Measurements from ENCODE around the gene COBL. TPM values are rescaled to one million over a fixed set of nuclear protein-coding genes. Genes with fewer than 3 reads are reported as not detected.

The COBL gene
- total and polyA plus RNA-seq, 2 of the 8 experiments (the other 6 are each of a cell fraction or from before 2014, with no cell fraction given), result 13.8 to 40.4 TPM

DNA sequence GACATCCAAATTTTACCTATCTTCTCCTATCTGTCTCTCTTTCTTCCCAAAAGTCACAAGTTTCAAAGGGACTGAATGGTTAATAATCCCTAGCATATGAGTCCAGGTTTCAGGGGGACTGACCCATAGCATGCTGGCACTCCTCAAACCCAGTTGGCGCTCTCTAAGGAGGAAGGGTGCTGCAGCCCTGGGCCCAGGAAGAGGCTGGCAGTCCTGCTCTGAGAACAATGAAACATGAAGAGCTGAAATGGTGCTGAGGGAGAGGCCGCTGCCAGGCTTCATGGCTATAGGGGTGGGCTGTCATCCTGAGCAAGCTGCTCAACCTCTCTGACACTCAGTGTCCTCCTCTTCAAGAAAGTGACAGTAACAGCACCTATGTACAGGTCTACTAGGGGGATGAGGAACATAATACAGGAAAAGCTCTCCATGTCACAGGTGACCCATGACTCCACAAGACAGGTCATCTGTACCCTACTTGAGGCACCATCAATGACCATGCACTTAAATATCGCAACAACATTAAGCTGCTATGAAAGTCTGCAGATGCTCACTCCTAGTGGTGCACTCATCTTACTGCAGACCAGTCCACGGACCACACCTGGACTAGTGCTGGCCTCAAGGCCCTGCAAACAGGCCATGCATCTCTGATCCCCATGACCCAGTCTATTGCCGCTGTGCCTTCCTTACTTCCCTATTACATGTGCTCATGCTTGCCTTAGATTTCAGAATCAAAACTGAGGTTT is 17.0 kb downstream of the COBL start:
- Histone ChIP-seq H4K5ac (ENCODE audit: insufficient read length, low read depth, low read length) (no peak overlapping the region), H3K9ac (replicated peaks in 1 of 4; ENCODE audit: extremely low read depth in 1 of 4, low read depth in 3 of 4, low read length in 3 of 4) (no peak overlapping the region), H3K23ac (ENCODE audit: insufficient read length) (no peak overlapping the region), H3K4me2 (ENCODE audit: insufficient read depth in 1 of 2, low read depth in 2 of 2, low read length in 2 of 2) (no peak overlapping the region), H2AK5ac (ENCODE audit: low read depth, low read length) (no peak overlapping the region), H3K14ac (ENCODE audit: insufficient read length) (no peak overlapping the region), H3K4me3 (ENCODE audit: extremely low read depth in 1 of 4, insufficient read depth in 2 of 4, low read depth in 3 of 4, low read length in 4 of 4) (no peak overlapping the region), H4K8ac (ENCODE audit: extremely low read depth, insufficient read depth, low read length) (no peak overlapping the region), H2BK120ac (replicated peaks; ENCODE audit: low read depth, low read length) (no peak overlapping the region), H2BK20ac (ENCODE audit: low read length) (no peak overlapping the region), H3K27me3 (replicated peaks in 1 of 4; ENCODE audit: control insufficient read depth in 3 of 4, extremely low read depth in 1 of 4, insufficient read depth in 3 of 4, low read length in 3 of 4) (no peaks in the 10 kb centered on the region), H3K56ac (replicated peaks; ENCODE audit: insufficient read length, low read depth, low read length) (no peak overlapping the region), H2BK15ac (ENCODE audit: low read length) (no peak overlapping the region), H4K91ac (replicated peaks; ENCODE audit: insufficient read length, low read length) (no peak overlapping the region), H3K27ac (ENCODE audit: low read depth, low read length) (no peak overlapping the region), H3K79me1 (ENCODE audit: low read depth, low read length) (peaks cover 5% of the 10 kb centered on the region; the same call in 1 of the 2 replicates), H3K36me3 (ENCODE audit: control insufficient read depth in 2 of 4, insufficient read depth in 4 of 4, low read length in 3 of 4) (no peaks in the 10 kb centered on the region), H3K23me2 (ENCODE audit: low read depth, low read length) (no peaks in the 10 kb centered on the region), H3K79me2 (ENCODE audit: control insufficient read depth in 1 of 2, insufficient read depth in 2 of 2, low read length in 2 of 2) (peaks cover 6 to 88% of the 10 kb centered on the region in 2 experiments; a peak in 3 of 4 replicates), H2BK5ac (ENCODE audit: low read depth, low read length) (peak overlapping the region; percentile 64; the same call in 1 of the 2 replicates), H2BK12ac (ENCODE audit: low read depth, low read length) (no peak overlapping the region), H3K4me1 (replicated peaks in 1 of 4; ENCODE audit: control insufficient read depth in 3 of 4, insufficient read depth in 4 of 4, low read length in 3 of 4) (peaks cover 0 to 6% (median 5%) of the 10 kb centered on the region in 4 experiments; a peak in 3 of 7 replicates), H3K4ac (replicated peaks; ENCODE audit: insufficient read length, low read depth, low read length) (no peak overlapping the region), H3K9me3 (ENCODE audit: insufficient read depth in 2 of 2, low read depth in 1 of 2, low read length in 1 of 2) (no peaks in the 10 kb centered on the region), H2AFZ (ENCODE audit: low read length) (no peak overlapping the region), H3K18ac (ENCODE audit: extremely low read depth, low read length) (0 out of 2 replicates have a peak overlapping the region, but pooled peaks have one; percentile 7), H4K20me1 (replicated peaks in 1 of 2; ENCODE audit: control insufficient read depth in 1 of 2, insufficient read depth in 2 of 2, low read length in 2 of 2) (peaks cover 0 to 6% of the 10 kb centered on the region in 2 experiments)
- FAIRE-seq, result no peak
- WGBS, 2 experiments (ENCODE audit: extremely low coverage in 1 of 2, insufficient coverage in 1 of 2, insufficient read length in 1 of 2, insufficient replicate concordance in 2 of 2, low coverage in 1 of 2, low lambda C conversion rate in 2 of 2, missing lambda C conversion rate in 1 of 2), result 94% methylated on average over 5 of the region's 5 CpGs; no CpG with 5 or more reads in 1 of the 2 experiments
- no peak for DNase-seq (ENCODE audit: low read depth in 1 of 2, low spot score in 2 of 2)
- ChIA-PET POLR2A (ENCODE audit: partially characterized antibody) (interaction anchor here (1.1 to 1.4 kb wide), 2 partner anchors 9 to 27 kb away, joined by 4 to 7 read pairs; no protein-coding TSS in a partner anchor), CTCF (ENCODE audit: partially characterized antibody) (interaction anchor here (0.8 to 5.0 kb wide), 11 partner anchors 8 to 299 kb away, joined by 3 to 33 read pairs (median 3); no protein-coding TSS in a partner anchor)
- no peak for TF ChIP-seq CHD2 (IDR thresholded peaks at IDR 0.05; ENCODE audit: low read length)
- TF ChIP-seq, protein P1, sequence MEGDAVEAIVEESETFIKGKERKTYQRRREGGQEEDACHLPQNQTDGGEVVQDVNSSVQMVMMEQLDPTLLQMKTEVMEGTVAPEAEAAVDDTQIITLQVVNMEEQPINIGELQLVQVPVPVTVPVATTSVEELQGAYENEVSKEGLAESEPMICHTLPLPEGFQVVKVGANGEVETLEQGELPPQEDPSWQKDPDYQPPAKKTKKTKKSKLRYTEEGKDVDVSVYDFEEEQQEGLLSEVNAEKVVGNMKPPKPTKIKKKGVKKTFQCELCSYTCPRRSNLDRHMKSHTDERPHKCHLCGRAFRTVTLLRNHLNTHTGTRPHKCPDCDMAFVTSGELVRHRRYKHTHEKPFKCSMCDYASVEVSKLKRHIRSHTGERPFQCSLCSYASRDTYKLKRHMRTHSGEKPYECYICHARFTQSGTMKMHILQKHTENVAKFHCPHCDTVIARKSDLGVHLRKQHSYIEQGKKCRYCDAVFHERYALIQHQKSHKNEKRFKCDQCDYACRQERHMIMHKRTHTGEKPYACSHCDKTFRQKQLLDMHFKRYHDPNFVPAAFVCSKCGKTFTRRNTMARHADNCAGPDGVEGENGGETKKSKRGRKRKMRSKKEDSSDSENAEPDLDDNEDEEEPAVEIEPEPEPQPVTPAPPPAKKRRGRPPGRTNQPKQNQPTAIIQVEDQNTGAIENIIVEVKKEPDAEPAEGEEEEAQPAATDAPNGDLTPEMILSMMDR (IDR thresholded peaks at IDR 0.05; ENCODE audit: control extremely low read depth in 1 of 3, insufficient read depth in 1 of 3, low read depth in 1 of 3, low read length in 3 of 3), result peak in 2 of 3 experiments; percentile 6 to 38; a peak in 2 of 4 replicates
- no peak for TF ChIP-seq KDM4A (IDR thresholded peaks at IDR 0.05; ENCODE audit: low read depth, low read length, severe bottlenecking)
- peak; percentile 4 to 12; a peak in 1 of 4 replicates for TF ChIP-seq RAD21 (IDR thresholded peaks at IDR 0.05 in 1 of 2, conservative IDR thresholded peaks at IDR 0.05 in 1 of 2; ENCODE audit: low read depth in 2 of 2, low read length in 2 of 2)
- TF ChIP-seq RXRA (IDR thresholded peaks at IDR 0.05; ENCODE audit: insufficient read depth, low read depth, low read length), result no peak
